HFF-Myc (cell line): ENCODE measurements around the gene SMPD3.

Experiments used
- DNase-seq: peaks from one replicate; pipeline ENCODE4 v3.0.0-alpha.2; 2011; ENCODE audit warnings: low read depth; ENCODE audit errors: extremely low read depth
- H3K4me3 ChIP-seq: replicated peaks from 2 replicates; pipeline ENCODE4 v1.5.1; 2011; ENCODE audit warnings: low read depth, mild to moderate bottlenecking, control low read depth, low read length
- CTCF ChIP-seq: IDR thresholded peaks from 2 replicates; pipeline ENCODE4 v1.5.1; 2012; ENCODE audit warnings: mild to moderate bottlenecking, low read depth, low read length, control low read depth; ENCODE audit errors: missing control alignments

SMPD3 gene

DNA sequence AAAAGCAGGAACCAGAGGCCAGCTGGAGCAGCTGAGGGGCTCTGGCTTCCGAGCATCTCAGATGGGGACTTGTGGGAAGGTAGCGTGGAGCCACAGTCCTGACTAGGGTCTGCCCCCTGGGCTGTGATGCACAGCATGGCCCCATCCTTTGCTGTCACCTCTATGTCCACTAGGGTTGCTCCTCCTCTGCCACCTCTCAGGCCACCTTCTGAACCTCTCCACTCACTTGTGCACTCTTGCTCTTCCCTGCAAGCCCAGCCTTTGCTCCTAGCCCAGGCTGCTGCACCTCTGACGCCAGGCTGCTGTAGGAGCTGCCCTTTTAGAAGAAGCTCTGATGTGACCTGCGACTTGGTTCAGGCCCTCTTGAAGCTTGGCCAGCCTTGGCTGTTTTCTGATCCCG, 24.3 kb upstream of the SMPD3 start:
- no peak for DNase-seq
- H3K4me3 ChIP-seq: no peak overlapping the region
- no peak for TF ChIP-seq CTCF

GRCh38 chr16:68470461-68471150, 22.3 kb upstream of the SMPD3 start:
- no peak for DNase-seq
- no peak overlapping the region for H3K4me3 ChIP-seq
- TF ChIP-seq CTCF: no peak

DNA sequence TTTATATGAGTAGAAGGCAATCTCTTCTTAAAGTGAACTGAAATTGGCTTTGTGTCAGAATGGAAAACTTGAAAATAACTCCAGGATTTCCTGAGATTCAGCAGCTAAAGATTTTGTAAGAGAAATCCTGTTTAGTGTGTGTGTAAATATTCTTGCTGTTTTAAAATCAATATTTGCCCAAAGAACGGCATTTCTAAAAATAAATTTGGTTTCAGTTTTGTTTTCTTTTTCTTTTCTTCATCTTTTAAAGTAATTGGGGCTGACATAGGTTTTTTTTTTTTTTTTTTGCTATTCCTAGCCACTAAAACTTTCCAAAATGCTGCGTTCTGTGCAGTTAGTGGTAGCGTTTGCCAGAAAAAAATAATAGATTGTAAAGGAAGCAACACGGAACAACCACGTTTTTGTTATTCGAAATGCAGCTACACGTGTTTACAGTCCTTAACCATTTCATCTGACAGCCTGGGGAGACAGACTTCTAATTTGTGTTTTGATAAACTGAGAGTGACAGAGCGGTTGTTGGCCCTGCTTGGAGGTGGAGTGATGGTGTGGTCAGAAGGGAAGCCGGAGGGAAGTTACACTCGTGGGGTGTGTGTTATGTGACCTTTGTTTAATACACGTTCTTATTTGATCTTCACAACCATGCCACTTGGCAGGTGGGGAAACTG, 21.6 kb upstream of the SMPD3 start:
- no peak for TF ChIP-seq CTCF
- no peak for DNase-seq
- H3K4me3 ChIP-seq: no peak overlapping the region

- H3K4me3 ChIP-seq: no peak overlapping the region
- no peak for TF ChIP-seq CTCF
- DNase-seq: no peak
These were observed 20.5 kb upstream of the SMPD3 start for GRCh38 chr16:68468842-68469241.

- no peak for DNase-seq
- no peak for TF ChIP-seq CTCF
- no peak overlapping the region for H3K4me3 ChIP-seq
These were observed 17.9 kb upstream of the SMPD3 start for GRCh38 chr16:68466174-68466573.

DNA sequence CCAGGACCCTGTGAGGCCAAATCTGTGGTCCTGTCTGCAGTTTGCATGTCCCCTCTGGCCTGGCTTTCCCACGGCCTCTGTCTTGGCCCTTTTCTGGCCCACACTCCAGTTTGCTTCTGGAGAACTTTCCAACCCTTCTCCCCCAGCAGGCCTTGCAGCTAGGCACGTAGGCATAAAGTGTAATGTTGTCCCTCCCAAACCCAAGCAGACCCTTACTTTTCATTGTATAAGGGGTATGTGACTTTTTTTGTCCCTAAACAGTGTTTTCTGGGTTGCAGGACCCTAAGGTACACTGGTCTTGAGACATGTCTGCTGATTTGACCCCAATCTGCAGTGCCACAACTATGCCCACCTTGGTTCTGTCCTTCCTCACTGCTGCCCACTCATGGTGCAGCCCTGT, 15.6 kb upstream of the SMPD3 start:
- DNase-seq: no peak
- no peak overlapping the region for H3K4me3 ChIP-seq
- TF ChIP-seq CTCF: no peak
